NK-92 treated with Interleukin-12 subunit alpha and Interleukin-12 subunit beta, amount 100 ng/mL, for 24 hours (cell line): ENCODE data around the gene TTC34.

Experiments
- DNase-seq: peaks from one replicate; lab custom pipeline; 2025; lab: John Stamatoyannopoulos, UW

TTC34 gene

DNA sequence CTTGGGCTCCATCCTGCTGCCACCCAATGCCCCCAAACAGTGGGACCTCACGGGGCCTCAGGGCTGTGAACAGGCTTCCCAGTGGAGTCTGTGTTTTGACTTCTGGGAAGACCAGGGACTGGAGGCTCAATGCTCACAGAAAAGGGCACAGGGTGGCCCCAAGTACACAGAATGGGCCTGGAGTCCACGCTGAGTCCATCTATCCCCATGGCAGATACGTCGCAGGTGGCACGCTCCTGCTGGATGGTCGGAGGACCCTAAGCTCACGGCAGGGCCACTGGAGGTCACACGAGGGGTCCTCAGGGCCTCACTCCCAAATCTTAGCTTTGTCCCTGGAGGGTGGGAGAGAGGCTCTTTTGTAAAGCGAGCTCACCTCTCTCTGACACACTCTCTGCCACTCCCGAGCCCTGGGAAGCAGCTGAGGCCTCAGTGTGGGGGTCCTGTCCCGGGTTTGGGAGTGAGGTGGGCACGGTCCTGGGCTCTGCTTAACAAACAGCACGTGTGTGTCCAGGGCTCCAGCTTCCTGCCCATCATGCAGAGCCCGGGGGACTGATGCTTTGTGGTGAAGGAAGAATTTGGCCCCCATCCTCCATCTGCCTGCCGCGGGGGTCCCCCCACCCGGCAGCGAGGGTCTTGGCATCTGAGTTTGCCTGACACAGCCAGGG, 27.2 kb upstream of the TTC34 start:
- no peak for DNase-seq

GRCh38 chr1:2826736-2827292, 25.3 kb upstream of the TTC34 start:
- no peak for DNase-seq

DNA sequence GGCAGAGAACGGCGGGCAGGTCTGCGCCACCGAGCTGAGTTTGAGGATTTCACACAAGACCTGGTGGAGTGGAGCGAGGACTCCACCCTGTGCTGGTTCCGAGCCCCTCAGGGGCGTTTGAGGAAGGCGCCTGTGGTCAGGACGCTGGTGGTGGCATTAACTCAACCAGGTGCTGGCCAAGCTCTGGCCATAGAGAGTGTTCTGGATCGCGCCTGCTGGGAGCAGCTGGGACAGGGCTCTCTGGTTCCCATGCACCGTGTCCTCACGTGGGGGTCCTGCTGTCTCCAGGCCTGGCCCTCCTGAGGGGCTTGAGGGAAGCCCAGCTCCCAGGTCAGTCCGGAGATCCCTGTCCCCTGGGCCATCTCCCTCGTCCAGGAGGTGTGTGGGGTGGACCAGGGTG, 24.8 kb upstream of the TTC34 start:
- DNase-seq: no peak

DNA sequence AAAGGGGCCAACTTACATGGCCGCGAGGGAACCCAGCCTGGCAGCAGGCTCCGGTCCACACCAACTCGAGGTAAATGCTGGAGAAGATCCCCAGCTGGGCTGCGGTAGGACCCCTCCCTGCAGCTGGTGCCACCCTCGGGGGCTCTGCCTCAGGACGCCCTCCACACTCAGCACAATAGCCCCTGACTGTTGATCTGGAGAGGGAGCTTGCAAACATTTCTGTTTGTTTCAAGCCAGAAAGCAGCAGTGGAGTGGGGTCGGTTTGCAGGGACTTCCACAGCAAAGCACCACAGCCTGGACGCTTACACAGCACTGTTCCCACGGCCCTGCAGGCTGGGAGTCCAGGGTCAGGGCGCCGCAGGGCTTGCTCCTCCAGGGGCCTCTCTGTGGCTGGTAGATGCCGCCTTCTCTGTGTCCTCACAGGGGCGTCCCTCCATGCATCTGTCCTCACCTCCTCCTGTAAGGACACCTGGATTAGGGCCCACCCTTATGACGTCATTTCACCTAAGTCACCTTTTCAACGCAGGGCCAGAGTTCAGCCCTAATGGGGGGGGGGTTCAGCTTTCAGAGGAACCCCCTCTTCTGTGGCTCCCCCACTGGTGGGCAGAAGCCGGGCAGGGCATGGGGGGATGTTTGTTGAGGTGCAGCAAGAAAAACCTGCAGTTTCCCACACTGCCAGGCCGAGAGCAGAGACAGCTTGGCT, 24.1 kb upstream of the TTC34 start:
- no peak for DNase-seq

- DNase-seq: no peak
Measured at GRCh38 chr1:2824999-2825398, 23.5 kb upstream of the TTC34 start.

GRCh38 chr1:2823921-2824610, 22.6 kb upstream of the TTC34 start:
- DNase-seq: no peak

- DNase-seq: no peak
Measured at GRCh38 chr1:2822621-2823145, 21.2 kb upstream of the TTC34 start.

- DNase-seq: no peak
Measured at GRCh38 chr1:2821966-2822620, 20.6 kb upstream of the TTC34 start.

DNA sequence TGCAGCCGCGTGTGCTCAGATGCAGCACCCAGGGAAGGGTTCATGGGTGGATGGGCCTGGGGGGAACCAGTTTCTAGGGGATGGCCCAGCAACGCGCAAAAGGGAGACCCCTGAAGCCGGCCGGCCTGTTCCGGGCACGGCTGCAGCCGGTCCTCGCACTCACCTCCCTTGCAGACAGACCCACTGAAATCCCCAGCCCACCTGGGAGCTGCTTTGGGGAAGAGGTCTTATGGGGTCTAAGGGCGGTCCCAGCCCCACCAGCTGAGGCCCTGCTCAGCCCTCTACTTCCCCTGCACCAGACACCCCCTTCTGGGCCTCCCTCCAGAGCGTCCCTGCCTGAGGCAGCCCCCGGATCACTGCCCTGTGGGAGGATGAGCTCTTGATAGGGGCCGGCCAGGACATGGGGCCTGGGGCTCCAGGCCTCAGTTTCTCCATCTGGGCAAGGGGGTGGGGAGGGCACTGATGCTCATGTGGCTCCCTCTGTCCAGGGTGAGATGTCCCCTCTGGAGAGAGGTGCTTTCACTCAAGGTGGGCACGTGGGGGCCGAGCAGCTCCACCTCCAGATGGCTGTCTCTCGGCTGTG, 20.0 kb upstream of the TTC34 start:
- no peak for DNase-seq

GRCh38 chr1:2820731-2821372, 19.4 kb upstream of the TTC34 start:
- DNase-seq: no peak

- DNase-seq: no peak
Measured at GRCh38 chr1:2819831-2820730, 18.6 kb upstream of the TTC34 start.

GRCh38 chr1:2819429-2819828, 17.9 kb upstream of the TTC34 start:
- no peak for DNase-seq

GRCh38 chr1:2817784-2818564, 16.5 kb upstream of the TTC34 start:
- no peak for DNase-seq

- no peak for DNase-seq
Measured at GRCh38 chr1:2816786-2817185, 15.3 kb upstream of the TTC34 start.

- DNase-seq: no peak
Measured at GRCh38 chr1:2815551-2815950, 14.1 kb upstream of the TTC34 start.

GRCh38 chr1:2814511-2815075, 13.1 kb upstream of the TTC34 start:
- no peak for DNase-seq

GRCh38 chr1:2812939-2813653, 11.6 kb upstream of the TTC34 start:
- no peak for DNase-seq

- DNase-seq: no peak
Measured at GRCh38 chr1:2812136-2812535, 10.6 kb upstream of the TTC34 start.
